ENCODE measurements around the gene HDAC4. TPM values are rescaled to one million over a fixed set of nuclear protein-coding genes. Genes with fewer than 3 reads are reported as not detected.

HDAC4 gene
- total RNA-seq, 1 donor from 2014 or later, result 7.8 TPM

DNA sequence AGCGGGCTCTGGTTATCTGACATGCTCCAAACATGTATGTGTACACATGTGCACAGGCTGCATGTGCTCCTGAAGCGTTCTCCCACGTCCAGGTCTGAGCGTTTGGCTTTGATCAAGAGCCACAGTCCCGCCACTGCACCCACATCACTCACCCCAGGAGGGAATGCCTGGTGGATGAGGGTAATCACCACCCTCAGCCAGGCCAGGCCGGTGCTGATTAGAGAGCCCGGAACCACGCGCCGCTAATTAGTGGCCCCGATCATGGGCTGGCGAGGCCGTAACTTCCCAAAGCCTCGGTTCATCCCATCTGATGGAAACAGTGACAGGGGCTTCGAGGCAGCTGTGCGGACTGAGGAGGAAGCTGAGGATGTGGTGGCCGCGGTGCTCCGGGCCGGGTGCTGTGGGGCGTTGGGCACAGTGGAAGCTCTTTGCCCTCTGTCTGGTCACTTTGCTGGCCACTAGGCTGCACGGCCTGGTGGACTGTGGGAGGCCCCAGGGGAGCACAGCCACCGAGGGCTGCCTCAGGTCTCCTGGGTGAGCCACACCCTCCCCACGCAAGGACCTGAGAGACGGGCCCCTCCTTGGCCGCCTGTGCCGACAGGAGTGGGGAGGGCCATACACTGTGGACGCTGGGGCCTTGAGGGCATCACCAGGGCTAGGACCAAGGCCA lies 333.5 kb downstream of the HDAC4 start:
- Histone ChIP-seq H3K36me3 (ENCODE audit: control insufficient read depth, insufficient read depth, low read length) (no peaks in the 10 kb centered on the region), H3K27me3 (ENCODE audit: control insufficient read depth, insufficient read depth, low read length) (no peaks in the 10 kb centered on the region), H3K4me3 (ENCODE audit: low read depth, low read length) (no peak overlapping the region)
- TF ChIP-seq, protein P1, sequence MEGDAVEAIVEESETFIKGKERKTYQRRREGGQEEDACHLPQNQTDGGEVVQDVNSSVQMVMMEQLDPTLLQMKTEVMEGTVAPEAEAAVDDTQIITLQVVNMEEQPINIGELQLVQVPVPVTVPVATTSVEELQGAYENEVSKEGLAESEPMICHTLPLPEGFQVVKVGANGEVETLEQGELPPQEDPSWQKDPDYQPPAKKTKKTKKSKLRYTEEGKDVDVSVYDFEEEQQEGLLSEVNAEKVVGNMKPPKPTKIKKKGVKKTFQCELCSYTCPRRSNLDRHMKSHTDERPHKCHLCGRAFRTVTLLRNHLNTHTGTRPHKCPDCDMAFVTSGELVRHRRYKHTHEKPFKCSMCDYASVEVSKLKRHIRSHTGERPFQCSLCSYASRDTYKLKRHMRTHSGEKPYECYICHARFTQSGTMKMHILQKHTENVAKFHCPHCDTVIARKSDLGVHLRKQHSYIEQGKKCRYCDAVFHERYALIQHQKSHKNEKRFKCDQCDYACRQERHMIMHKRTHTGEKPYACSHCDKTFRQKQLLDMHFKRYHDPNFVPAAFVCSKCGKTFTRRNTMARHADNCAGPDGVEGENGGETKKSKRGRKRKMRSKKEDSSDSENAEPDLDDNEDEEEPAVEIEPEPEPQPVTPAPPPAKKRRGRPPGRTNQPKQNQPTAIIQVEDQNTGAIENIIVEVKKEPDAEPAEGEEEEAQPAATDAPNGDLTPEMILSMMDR (IDR thresholded peaks at IDR 0.05; ENCODE audit: insufficient read depth, low read length, poor library complexity, severe bottlenecking), result no peak
- no peak for DNase-seq (ENCODE audit: low read depth)

DNA sequence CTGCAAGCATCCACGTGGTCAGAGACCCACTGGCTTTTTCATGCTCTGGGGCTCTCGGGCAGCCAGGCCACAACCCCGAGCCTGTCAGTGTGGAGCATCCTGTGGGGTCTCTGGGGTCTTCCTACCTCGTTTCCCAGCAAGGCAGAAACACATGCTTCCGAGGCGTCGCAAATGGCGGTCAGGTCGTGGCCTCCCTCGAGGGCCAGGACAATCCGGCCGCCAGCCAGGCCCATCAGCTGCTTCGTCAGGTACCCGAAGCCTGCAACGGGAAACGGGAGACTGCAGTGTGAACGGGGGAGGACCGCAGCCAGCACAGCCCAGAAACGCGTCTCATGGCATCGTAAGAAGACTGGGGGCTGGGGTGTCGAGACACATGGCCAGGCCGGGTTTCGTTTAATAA lies 334.2 kb downstream of the HDAC4 start:
- TF ChIP-seq, protein P1 (IDR thresholded peaks at IDR 0.05; ENCODE audit: insufficient read depth, low read length, poor library complexity, severe bottlenecking), result no peak
- Histone ChIP-seq H3K27me3 (ENCODE audit: control insufficient read depth, insufficient read depth, low read length) (no peaks in the 10 kb centered on the region), H3K4me3 (ENCODE audit: low read depth, low read length) (no peak overlapping the region), H3K36me3 (ENCODE audit: control insufficient read depth, insufficient read depth, low read length) (no peaks in the 10 kb centered on the region)
- no peak for DNase-seq (ENCODE audit: low read depth)

DNA sequence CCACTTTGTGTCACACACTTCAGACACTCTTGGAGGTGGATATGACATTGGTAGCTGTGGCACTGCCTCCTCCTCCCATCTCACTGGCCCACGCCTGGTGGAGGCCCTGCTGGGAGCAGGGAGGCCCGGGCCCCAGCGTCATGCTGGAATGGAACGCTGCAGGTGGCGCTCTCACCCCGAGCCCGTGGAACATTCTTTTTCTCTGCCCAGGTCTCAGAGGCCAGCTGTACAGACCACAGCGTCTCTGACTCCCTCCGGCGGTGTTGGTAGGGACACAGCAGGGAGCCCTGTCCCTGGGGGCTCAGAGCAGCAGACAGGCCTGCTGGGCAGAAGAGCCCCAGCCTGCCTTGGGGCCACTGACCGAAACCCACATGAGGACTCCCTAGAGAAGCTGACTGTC lies 334.9 kb downstream of the HDAC4 start:
- DNase-seq (ENCODE audit: low read depth), result no peak
- no peak overlapping the region for H3K4me3 ChIP-seq (ENCODE audit: low read depth, low read length)
- TF ChIP-seq, protein P1 (IDR thresholded peaks at IDR 0.05; ENCODE audit: insufficient read depth, low read length, poor library complexity, severe bottlenecking), result no peak
- H3K36me3 ChIP-seq (ENCODE audit: control insufficient read depth, insufficient read depth, low read length), result no peaks in the 10 kb centered on the region
- no peaks in the 10 kb centered on the region for H3K27me3 ChIP-seq (ENCODE audit: control insufficient read depth, insufficient read depth, low read length)

DNA sequence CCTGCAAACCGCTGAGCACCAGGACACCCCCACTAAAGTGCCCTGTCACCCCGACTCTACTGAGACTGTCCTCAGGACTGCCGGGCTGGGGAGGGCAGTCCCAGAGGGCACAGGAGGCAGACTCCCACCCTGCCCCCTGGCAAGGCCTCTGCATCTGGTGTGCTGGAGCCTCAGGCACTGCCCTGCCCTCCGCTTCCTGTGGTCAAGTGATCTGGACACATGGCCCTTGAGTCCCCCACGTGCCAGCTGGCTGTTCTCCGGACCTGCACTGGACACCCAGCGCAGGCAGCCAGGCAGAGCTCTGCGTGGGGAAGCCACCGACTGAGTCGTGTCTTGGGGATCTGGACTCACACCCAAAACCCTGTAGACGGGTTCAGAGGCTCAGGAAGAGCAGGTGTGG lies 335.3 kb downstream of the HDAC4 start:
- TF ChIP-seq, protein P1 (IDR thresholded peaks at IDR 0.05; ENCODE audit: insufficient read depth, low read length, poor library complexity, severe bottlenecking), result no peak
- no peak for DNase-seq (ENCODE audit: low read depth)
- Histone ChIP-seq H3K4me3 (ENCODE audit: low read depth, low read length) (no peak overlapping the region), H3K27me3 (ENCODE audit: control insufficient read depth, insufficient read depth, low read length) (no peaks in the 10 kb centered on the region), H3K36me3 (ENCODE audit: control insufficient read depth, insufficient read depth, low read length) (no peaks in the 10 kb centered on the region)

DNA sequence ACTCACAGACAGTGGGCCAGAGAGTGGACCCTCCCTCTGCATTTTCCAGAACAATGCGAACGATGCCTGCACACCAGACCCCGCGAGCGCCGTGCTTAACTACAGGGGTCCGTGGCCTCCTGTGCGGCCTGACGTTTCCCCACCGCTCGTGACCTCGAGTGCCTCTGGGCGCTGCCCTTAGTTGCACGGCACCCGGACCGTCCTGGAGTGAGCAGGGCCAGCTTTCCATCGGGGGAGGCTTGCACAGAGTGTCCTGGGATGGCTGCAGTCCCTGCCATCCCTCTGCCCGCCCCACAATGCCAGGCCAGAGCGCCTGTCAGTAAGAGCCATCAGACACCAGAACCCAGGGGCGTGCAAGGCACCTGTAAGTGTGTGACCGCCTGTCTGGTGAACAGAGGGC lies 335.9 kb downstream of the HDAC4 start:
- TF ChIP-seq, protein P1 (IDR thresholded peaks at IDR 0.05; ENCODE audit: insufficient read depth, low read length, poor library complexity, severe bottlenecking), result no peak
- DNase-seq (ENCODE audit: low read depth), result no peak
- no peaks in the 10 kb centered on the region for H3K36me3 ChIP-seq (ENCODE audit: control insufficient read depth, insufficient read depth, low read length)
- H3K4me3 ChIP-seq (ENCODE audit: low read depth, low read length), result no peak overlapping the region
- no peaks in the 10 kb centered on the region for H3K27me3 ChIP-seq (ENCODE audit: control insufficient read depth, insufficient read depth, low read length)

DNA sequence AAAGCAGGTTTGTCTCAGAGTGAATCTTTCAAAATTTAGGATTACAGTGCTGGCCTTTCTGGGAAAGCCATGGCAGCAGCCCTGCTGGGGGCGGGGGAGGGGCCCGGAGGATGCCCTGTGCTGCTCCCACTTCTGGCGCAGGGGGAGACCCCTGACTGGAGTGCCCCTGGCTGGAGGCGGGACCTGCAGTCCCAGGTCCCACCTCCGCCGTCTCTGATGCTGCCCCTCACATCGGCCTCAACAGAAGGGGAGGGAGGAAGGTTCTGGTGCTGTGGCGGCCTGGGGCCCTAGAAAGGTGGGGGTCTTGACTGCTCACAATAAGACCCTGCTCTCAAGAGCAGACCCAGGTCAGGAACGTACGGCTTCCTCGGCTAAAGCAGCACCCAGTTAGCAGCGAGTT lies 336.6 kb downstream of the HDAC4 start:
- Histone ChIP-seq H3K4me3 (ENCODE audit: low read depth, low read length) (no peak overlapping the region), H3K36me3 (ENCODE audit: control insufficient read depth, insufficient read depth, low read length) (no peaks in the 10 kb centered on the region), H3K27me3 (ENCODE audit: control insufficient read depth, insufficient read depth, low read length) (no peaks in the 10 kb centered on the region)
- DNase-seq (ENCODE audit: low read depth), result no peak
- TF ChIP-seq, protein P1 (IDR thresholded peaks at IDR 0.05; ENCODE audit: insufficient read depth, low read length, poor library complexity, severe bottlenecking), result no peak

Measured in kidney epithelial cell (primary cell).